ENCODE measurements around the gene GOLGA6L10.

DNA sequence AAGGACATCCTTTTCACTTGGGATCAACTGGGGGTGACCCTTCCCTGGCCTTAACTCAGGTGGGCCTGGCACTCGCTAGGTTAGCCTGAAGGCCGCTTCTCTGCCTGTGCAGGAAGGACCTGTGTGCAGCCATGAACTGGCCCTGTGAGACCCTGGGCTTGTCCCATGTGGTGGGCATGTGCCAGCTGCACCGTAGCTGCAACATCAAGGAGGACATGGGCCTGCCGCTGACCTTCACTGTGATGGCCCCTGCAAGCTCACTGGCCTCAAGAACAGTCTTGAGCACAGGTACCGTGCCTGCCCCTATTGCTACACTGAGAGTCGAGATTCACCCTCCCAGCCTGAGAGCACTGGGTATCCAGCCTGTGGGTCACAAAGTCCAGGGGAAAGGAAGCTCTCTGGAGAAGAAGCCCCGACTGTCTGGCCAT, 43.6 kb downstream of the GOLGA6L10 start:
- no peak for TF ChIP-seq POLR2A (IDR thresholded peaks at IDR 0.05; ENCODE audit: low read depth)
- TF ChIP-seq CTCF (IDR thresholded peaks at IDR 0.05), result no peak

Measured in esophagus muscularis mucosa (tissue), 3 donors.